SK-N-SH (cell line): ENCODE data around the gene TRABD2A. TPM values are rescaled to one million over a fixed set of nuclear protein-coding genes. Genes with fewer than 3 reads are reported as not detected.

ENCODE experiments used
- CTCF ChIA-PET: fragments of 300-600, 350-600 bp; formaldehyde crosslinking; extraction: SDS; loops from one replicate; lab custom pipeline; 2021; lab: Yijun Ruan, JAX
- POLR2A ChIA-PET: fragments of 350-600 bp; sonication (Branson Sonifier 250); formaldehyde crosslinking; extraction: SDS; loops from one replicate; lab custom pipeline; 2020; ENCODE audit warnings: antibody characterized with exemption, inconsistent platforms; lab: Yijun Ruan, JAX
- DNase-seq: peaks from one replicate; pipeline ENCODE4 v3.0.0; 2012
- H2AFZ ChIP-seq: fragments of 200-600 bp; sonication (generic); 2 replicates; pipeline ENCODE4 v1.8.1; 2016; ENCODE audit warnings: antibody characterized with exemption, mild to moderate bottlenecking, low read depth
- H3F3A ChIP-seq: fragments of 200-600 bp; sonication (generic); replicated peaks from 2 replicates; pipeline ENCODE3; 2016; ENCODE audit warnings: antibody characterized with exemption, mild to moderate bottlenecking; ENCODE audit not compliant: insufficient read depth
- H3K27ac ChIP-seq, 2 experiments: fragments of 200-500 bp in 1 of 2; fragments of 200-600 bp in 1 of 2; sonication (Bioruptor generic) in 1 of 2; sonication (generic), shearing (Covaris generic) in 1 of 2; 2 replicates each; pipeline versions ENCODE4 v1.5.1 to v1.6.1; 2014 to 2016; ENCODE audit warnings: low read depth in 2 of 2, inconsistent platforms in 1 of 2, low read length in 1 of 2, mild to moderate bottlenecking in 1 of 2, mixed read lengths in 1 of 2
- H3K27me3 ChIP-seq: fragments of 200-600 bp; sonication (generic), shearing (Covaris generic); 2 replicates; pipeline ENCODE4 v1.6.1; 2016; ENCODE audit warnings: mixed run types; ENCODE audit not compliant: insufficient read depth
- H3K36me3 ChIP-seq, 2 experiments: fragments of 200-500 bp in 1 of 2; fragments of 200-600 bp in 1 of 2; sonication (Bioruptor generic) in 1 of 2; sonication (generic) in 1 of 2; replicated peaks in 1 of 2; 2 replicates each; pipeline versions ENCODE3 to v1.5.1; 2014 to 2016; ENCODE audit warnings: low read length in 1 of 2, mild to moderate bottlenecking in 1 of 2; ENCODE audit not compliant: insufficient read depth in 2 of 2, control insufficient read depth in 1 of 2
- H3K4me1 ChIP-seq, 2 experiments: fragments of 200-500 bp in 1 of 2; fragments of 200-600 bp in 1 of 2; sonication (Bioruptor generic) in 1 of 2; sonication (generic), shearing (Covaris generic) in 1 of 2; 2 replicates each; pipeline versions ENCODE4 v1.5.1 to v1.6.1; 2014 to 2016; ENCODE audit warnings: low read depth in 1 of 2, low read length in 1 of 2, mixed run types in 1 of 2; ENCODE audit not compliant: insufficient read depth in 2 of 2, control insufficient read depth in 1 of 2
- H3K4me2 ChIP-seq: fragments of 200-600 bp; sonication (generic), shearing (Covaris generic); 2 replicates; pipeline ENCODE4 v1.6.1; 2017; ENCODE audit warnings: mixed run types
- H3K4me3 ChIP-seq, 2 experiments: fragments of 200-500 bp in 1 of 2; fragments of 200-600 bp in 1 of 2; sonication (Bioruptor generic) in 1 of 2; sonication (generic), shearing (Covaris generic) in 1 of 2; 2 replicates each; pipeline versions ENCODE4 v1.5.1 to v1.8.1; 2014 to 2016; ENCODE audit warnings: low read depth in 2 of 2, inconsistent platforms in 1 of 2, low read length in 1 of 2, mild to moderate bottlenecking in 1 of 2, mixed read lengths in 1 of 2, moderate library complexity in 1 of 2
- H3K79me2 ChIP-seq: fragments of 200-600 bp; sonication (generic); 2 replicates; pipeline ENCODE4 v1.8.1; 2017; ENCODE audit warnings: mild to moderate bottlenecking; ENCODE audit not compliant: insufficient read depth
- H3K9ac ChIP-seq: fragments of 200-600 bp; sonication (generic); 2 replicates; pipeline ENCODE4 v1.6.1; 2017; ENCODE audit warnings: mixed run types
- H3K9me2 ChIP-seq: fragments of 200-600 bp; sonication (generic); 2 replicates; pipeline ENCODE4 v1.6.1; 2017; ENCODE audit warnings: mixed run types
- H3K9me3 ChIP-seq: fragments of 200-600 bp; sonication (generic); 2 replicates; pipeline ENCODE4 v1.6.1; 2017; ENCODE audit warnings: mixed run types, mild to moderate bottlenecking, moderate library complexity
- H4K20me1 ChIP-seq: fragments of 200-600 bp; sonication (generic); 2 replicates; pipeline ENCODE4 v1.6.1; 2017; ENCODE audit warnings: mild to moderate bottlenecking, mixed run types; ENCODE audit not compliant: insufficient read depth
- CHD2 ChIP-seq: fragments of 150-350 bp; IDR thresholded peaks from 2 replicates; pipeline ENCODE4 v1.6.1; 2018; ENCODE audit warnings: low read length; ENCODE audit not compliant: partially characterized antibody
- ELF1 ChIP-seq: IDR thresholded peaks from 2 replicates; pipeline ENCODE4 v1.4.0; 2012
- EZH2phosphoT487 ChIP-seq: fragments of 200-600 bp; sonication (generic); IDR thresholded peaks from 2 replicates; pipeline ENCODE4 v1.6.1; 2017; ENCODE audit warnings: low read depth, mixed run types, mild to moderate bottlenecking, antibody characterized with exemption, moderate library complexity, borderline replicate concordance
- FOXM1 ChIP-seq: IDR thresholded peaks from 2 replicates; pipeline ENCODE4 v1.4.0; 2012; ENCODE audit warnings: low read depth, mild to moderate bottlenecking
- GABPA ChIP-seq: IDR thresholded peaks from 2 replicates; pipeline ENCODE4 v1.4.0; 2012; ENCODE audit warnings: low read depth, mild to moderate bottlenecking
- MEF2A ChIP-seq: IDR thresholded peaks from 2 replicates; pipeline ENCODE4 v1.4.0; 2012; ENCODE audit warnings: low read depth, borderline replicate concordance
- MXI1 ChIP-seq: IDR thresholded peaks from 2 replicates; pipeline ENCODE4 v1.6.1; 2012; ENCODE audit warnings: mild to moderate bottlenecking, low read depth, low read length, improper control_type of control experiment
- NFIC ChIP-seq: IDR thresholded peaks from 2 replicates; pipeline ENCODE4 v1.4.0; 2012; ENCODE audit warnings: borderline replicate concordance
- POLR2AphosphoS5 ChIP-seq: IDR thresholded peaks from 2 replicates; pipeline ENCODE4 v1.6.1; 2012; ENCODE audit warnings: low read depth, low read length
- RFX5 ChIP-seq: IDR thresholded peaks from 2 replicates; pipeline ENCODE4 v1.6.1; 2012; ENCODE audit warnings: mild to moderate bottlenecking, improper control_type of control experiment, low read length
- SIN3A ChIP-seq: IDR thresholded peaks from 2 replicates; pipeline ENCODE4 v1.6.1; 2012; ENCODE audit warnings: low read depth, mild to moderate bottlenecking, low read length, moderate library complexity, borderline replicate concordance
- WGBS: methylation state at CpG from one replicate; pipeline ENCODE4 v1.1.6; 2017; ENCODE audit warnings: low lambda C conversion rate; 5-methylcytosine and 5-hydroxymethylcytosine counted together
- polyA plus RNA-seq, 3 experiments: library from polyadenylated mRNA; depleted of rRNA; stranded (reverse); fragments of >200 nt; gene quantifications; 2 replicates each; pipeline ENCODE4 v1.2.3, GENCODE V29; 2012
- TF ChIP-seq, protein P1 (sequence below): IDR thresholded peaks from 2 replicates; pipeline ENCODE4; 2012
- TF ChIP-seq, protein P2 (sequence below): fragments of 200-600 bp; sonication (generic); IDR thresholded peaks from 2 replicates; pipeline ENCODE4 v1.6.1; 2017; ENCODE audit warnings: antibody characterized with exemption, mild to moderate bottlenecking, moderate library complexity
- TF ChIP-seq, protein P3 (sequence below): IDR thresholded peaks from 2 replicates; pipeline ENCODE4 v1.6.1; 2012; ENCODE audit warnings: mild to moderate bottlenecking, low read depth, low read length, moderate library complexity
- TF ChIP-seq, protein P4 (sequence below): IDR thresholded peaks from 2 replicates; pipeline ENCODE4 v1.4.0; 2012; ENCODE audit warnings: low read depth, borderline replicate concordance

Gene TRABD2A
- polyA plus RNA-seq, 1 of the 3 experiments (the other 2 are of a cell fraction) = 3.0 TPM

DNA sequence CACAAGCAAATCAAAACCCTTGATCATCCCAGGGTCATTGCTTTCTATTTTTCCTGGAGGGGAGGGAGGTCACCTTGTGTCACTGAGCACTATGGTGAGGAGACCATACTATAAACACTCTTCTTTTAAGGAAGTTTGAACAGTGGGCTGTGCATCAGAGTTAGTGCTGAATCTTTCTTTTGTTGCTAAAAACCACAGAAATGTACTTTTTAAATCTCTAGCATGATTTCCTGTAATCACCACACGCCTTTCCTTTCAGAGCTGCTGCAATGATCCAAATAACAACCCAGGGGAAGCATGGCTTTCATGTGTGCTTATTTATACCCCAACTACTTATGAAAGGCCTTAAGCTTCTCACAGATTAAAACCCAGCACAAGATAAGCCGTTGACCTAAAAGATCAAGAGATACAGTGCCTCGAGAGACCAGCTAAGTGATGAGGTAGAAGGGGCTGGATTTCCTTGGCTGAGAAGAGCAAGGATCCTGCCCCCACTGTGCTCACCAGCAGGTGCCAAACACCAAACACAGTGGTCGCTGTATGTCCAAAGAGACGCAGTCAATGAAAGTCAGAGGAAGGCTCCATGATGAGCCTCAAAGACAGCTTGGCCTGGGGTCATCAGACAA is 34.7 kb downstream of the TRABD2A start:
- no peak overlapping the region for H3K9ac ChIP-seq
- TF ChIP-seq CHD2 (no peak), MXI1 (no peak), GABPA (no peak), POLR2AphosphoS5 (no peak), FOXM1 (no peak), ELF1 (no peak), NFIC (no peak), RFX5 (no peak), MEF2A (no peak), SIN3A (no peak), EZH2phosphoT487 (no peak)
- TF ChIP-seq, protein P1, sequence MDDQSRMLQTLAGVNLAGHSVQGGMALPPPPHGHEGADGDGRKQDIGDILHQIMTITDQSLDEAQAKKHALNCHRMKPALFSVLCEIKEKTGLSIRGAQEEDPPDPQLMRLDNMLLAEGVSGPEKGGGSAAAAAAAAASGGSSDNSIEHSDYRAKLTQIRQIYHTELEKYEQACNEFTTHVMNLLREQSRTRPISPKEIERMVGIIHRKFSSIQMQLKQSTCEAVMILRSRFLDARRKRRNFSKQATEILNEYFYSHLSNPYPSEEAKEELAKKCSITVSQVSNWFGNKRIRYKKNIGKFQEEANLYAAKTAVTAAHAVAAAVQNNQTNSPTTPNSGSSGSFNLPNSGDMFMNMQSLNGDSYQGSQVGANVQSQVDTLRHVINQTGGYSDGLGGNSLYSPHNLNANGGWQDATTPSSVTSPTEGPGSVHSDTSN = no peak
- TF ChIP-seq, protein P2, sequence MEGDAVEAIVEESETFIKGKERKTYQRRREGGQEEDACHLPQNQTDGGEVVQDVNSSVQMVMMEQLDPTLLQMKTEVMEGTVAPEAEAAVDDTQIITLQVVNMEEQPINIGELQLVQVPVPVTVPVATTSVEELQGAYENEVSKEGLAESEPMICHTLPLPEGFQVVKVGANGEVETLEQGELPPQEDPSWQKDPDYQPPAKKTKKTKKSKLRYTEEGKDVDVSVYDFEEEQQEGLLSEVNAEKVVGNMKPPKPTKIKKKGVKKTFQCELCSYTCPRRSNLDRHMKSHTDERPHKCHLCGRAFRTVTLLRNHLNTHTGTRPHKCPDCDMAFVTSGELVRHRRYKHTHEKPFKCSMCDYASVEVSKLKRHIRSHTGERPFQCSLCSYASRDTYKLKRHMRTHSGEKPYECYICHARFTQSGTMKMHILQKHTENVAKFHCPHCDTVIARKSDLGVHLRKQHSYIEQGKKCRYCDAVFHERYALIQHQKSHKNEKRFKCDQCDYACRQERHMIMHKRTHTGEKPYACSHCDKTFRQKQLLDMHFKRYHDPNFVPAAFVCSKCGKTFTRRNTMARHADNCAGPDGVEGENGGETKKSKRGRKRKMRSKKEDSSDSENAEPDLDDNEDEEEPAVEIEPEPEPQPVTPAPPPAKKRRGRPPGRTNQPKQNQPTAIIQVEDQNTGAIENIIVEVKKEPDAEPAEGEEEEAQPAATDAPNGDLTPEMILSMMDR = no peak
- TF ChIP-seq, protein P3, sequence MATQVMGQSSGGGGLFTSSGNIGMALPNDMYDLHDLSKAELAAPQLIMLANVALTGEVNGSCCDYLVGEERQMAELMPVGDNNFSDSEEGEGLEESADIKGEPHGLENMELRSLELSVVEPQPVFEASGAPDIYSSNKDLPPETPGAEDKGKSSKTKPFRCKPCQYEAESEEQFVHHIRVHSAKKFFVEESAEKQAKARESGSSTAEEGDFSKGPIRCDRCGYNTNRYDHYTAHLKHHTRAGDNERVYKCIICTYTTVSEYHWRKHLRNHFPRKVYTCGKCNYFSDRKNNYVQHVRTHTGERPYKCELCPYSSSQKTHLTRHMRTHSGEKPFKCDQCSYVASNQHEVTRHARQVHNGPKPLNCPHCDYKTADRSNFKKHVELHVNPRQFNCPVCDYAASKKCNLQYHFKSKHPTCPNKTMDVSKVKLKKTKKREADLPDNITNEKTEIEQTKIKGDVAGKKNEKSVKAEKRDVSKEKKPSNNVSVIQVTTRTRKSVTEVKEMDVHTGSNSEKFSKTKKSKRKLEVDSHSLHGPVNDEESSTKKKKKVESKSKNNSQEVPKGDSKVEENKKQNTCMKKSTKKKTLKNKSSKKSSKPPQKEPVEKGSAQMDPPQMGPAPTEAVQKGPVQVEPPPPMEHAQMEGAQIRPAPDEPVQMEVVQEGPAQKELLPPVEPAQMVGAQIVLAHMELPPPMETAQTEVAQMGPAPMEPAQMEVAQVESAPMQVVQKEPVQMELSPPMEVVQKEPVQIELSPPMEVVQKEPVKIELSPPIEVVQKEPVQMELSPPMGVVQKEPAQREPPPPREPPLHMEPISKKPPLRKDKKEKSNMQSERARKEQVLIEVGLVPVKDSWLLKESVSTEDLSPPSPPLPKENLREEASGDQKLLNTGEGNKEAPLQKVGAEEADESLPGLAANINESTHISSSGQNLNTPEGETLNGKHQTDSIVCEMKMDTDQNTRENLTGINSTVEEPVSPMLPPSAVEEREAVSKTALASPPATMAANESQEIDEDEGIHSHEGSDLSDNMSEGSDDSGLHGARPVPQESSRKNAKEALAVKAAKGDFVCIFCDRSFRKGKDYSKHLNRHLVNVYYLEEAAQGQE = no peak
- TF ChIP-seq, protein P4, sequence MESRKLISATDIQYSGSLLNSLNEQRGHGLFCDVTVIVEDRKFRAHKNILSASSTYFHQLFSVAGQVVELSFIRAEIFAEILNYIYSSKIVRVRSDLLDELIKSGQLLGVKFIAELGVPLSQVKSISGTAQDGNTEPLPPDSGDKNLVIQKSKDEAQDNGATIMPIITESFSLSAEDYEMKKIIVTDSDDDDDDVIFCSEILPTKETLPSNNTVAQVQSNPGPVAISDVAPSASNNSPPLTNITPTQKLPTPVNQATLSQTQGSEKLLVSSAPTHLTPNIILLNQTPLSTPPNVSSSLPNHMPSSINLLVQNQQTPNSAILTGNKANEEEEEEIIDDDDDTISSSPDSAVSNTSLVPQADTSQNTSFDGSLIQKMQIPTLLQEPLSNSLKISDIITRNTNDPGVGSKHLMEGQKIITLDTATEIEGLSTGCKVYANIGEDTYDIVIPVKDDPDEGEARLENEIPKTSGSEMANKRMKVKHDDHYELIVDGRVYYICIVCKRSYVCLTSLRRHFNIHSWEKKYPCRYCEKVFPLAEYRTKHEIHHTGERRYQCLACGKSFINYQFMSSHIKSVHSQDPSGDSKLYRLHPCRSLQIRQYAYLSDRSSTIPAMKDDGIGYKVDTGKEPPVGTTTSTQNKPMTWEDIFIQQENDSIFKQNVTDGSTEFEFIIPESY = no peak
- no peak for DNase-seq
- H3K27me3 ChIP-seq = peaks cover 5% of the 10 kb centered on the region; the same call in 1 of the 2 replicates
- no peak overlapping the region for H3K4me3 ChIP-seq
- no peaks in the 10 kb centered on the region for H3F3A ChIP-seq
- H3K36me3 ChIP-seq = no peaks in the 10 kb centered on the region
- H3K79me2 ChIP-seq = no peaks in the 10 kb centered on the region
- H3K4me2 ChIP-seq = no peak overlapping the region
- no peak overlapping the region for H2AFZ ChIP-seq
- H3K9me2 ChIP-seq = no peaks in the 10 kb centered on the region
- WGBS = 14% methylated on average over 5 of the region's 5 CpGs
- H3K27ac ChIP-seq = no peak overlapping the region
- H3K9me3 ChIP-seq = no peaks in the 10 kb centered on the region
- CTCF ChIA-PET = interaction anchor here (0.9 to 1.8 kb wide), 2 partner anchors 19 to 35 kb away, joined by 3 to 4 read pairs; partner anchors contain the start of gene TRABD2A
- POLR2A ChIA-PET = no interaction called here
- H3K4me1 ChIP-seq = no peaks in the 10 kb centered on the region
- no peaks in the 10 kb centered on the region for H4K20me1 ChIP-seq
